GM12892 (cell line): ENCODE data around the gene RAB11B.

Source experiments
- POLR2A ChIP-seq: IDR thresholded peaks from 2 replicates; pipeline ENCODE4 v1.6.1; 2011; ENCODE audit warnings: low read depth, low read length, control low read depth
- TAF1 ChIP-seq: IDR thresholded peaks from 2 replicates; pipeline ENCODE4 v1.6.1; 2011; ENCODE audit warnings: low read depth, mild to moderate bottlenecking, control low read depth, low read length, borderline replicate concordance

GRCh38 chr19:8355631-8356402 lies 34.3 kb upstream of the RAB11B start:
- TF ChIP-seq POLR2A (no peak), TAF1 (no peak)
